GM04504 (cell line): ENCODE data around the gene MGAT2.
A peak's percentile ranks its signal among the peaks of the same experiment; 100 is the strongest.
"Not testable (repeated sequence)": the region's sequence is repeated elsewhere in the genome, so short reads cannot be mapped to it uniquely, and the experiment has no call there.

ENCODE experiments used
- DNase-seq: peaks from one replicate; pipeline ENCODE4 v3.0.0-alpha.2; 2012; ENCODE audit warnings: low read depth

Gene MGAT2

GRCh38 chr14:49620182-49621113 lies at the start of gene MGAT2, which contains the start of gene RPL36AL:
TSS of gene MGAT2 (plus strand) at chr14:49620799. CDS start at chr14:49621269, 470 bp downstream.
TSS of gene RPL36AL (minus strand) at chr14:49620626. CDS start at chr14:49619104, 1,522 bp downstream.
- peak; percentile 98 for DNase-seq

- no peak for DNase-seq
These were observed 46.6 kb upstream of the MGAT2 start for GRCh38 chr14:49574038-49574437.

- no peak for DNase-seq
These were observed 42.5 kb upstream of the MGAT2 start for GRCh38 chr14:49578141-49578540.

- no peak for DNase-seq
These were observed 40.8 kb upstream of the MGAT2 start for GRCh38 chr14:49579841-49580240.

GRCh38 chr14:49581209-49582112 lies 39.1 kb upstream of the MGAT2 start:
- DNase-seq = no peak

- no peak for DNase-seq
These were observed 38.3 kb upstream of the MGAT2 start for GRCh38 chr14:49582113-49582977.

GRCh38 chr14:49583629-49584028 lies 37.0 kb upstream of the MGAT2 start:
- DNase-seq = no peak

GRCh38 chr14:49584058-49584457 lies 36.5 kb upstream of the MGAT2 start:
- no peak for DNase-seq

GRCh38 chr14:49584981-49585640 lies 35.5 kb upstream of the MGAT2 start:
- not testable (repeated sequence) for DNase-seq

GRCh38 chr14:49585803-49586672 lies 34.6 kb upstream of the MGAT2 start, which contains the start of gene RPS29:
TSS of gene RPS29 (minus strand) at chr14:49586380. CDS start at chr14:49586346, 34 bp downstream.
- DNase-seq = peak; percentile 99

- peak; percentile 57 for DNase-seq
These were observed 33.7 kb upstream of the MGAT2 start for GRCh38 chr14:49586673-49587460.

GRCh38 chr14:49589387-49589786 lies 31.2 kb upstream of the MGAT2 start:
- no peak for DNase-seq

- no peak for DNase-seq
These were observed 27.6 kb upstream of the MGAT2 start for GRCh38 chr14:49593016-49593415.

GRCh38 chr14:49594347-49595091 lies 26.1 kb upstream of the MGAT2 start:
- no peak for DNase-seq

GRCh38 chr14:49598189-49598484 lies 22.5 kb upstream of the MGAT2 start:
- DNase-seq = no peak

- peak; percentile 66 for DNase-seq
These were observed 21.9 kb upstream of the MGAT2 start, which contains the start of gene LRR1 for GRCh38 chr14:49598485-49599300. TSS of gene LRR1 (plus strand) at chr14:49598940. CDS start at chr14:49599021, 81 bp downstream.

- no peak for DNase-seq
These were observed 13.0 kb upstream of the MGAT2 start for GRCh38 chr14:49607583-49607982.

- DNase-seq = no peak
These were observed 8.3 kb upstream of the MGAT2 start for GRCh38 chr14:49612251-49612650.
